ENCODE data around the gene TMEM145.

TMEM145 gene

GRCh38 chr19:42366673-42367072, 53.6 kb downstream of the TMEM145 start:
- DNase-seq: no peak

GRCh38 chr19:42367929-42368328, 54.8 kb downstream of the TMEM145 start:
- no peak for DNase-seq

GRCh38 chr19:42368360-42368759, 55.3 kb downstream of the TMEM145 start:
- DNase-seq: no peak

DNA sequence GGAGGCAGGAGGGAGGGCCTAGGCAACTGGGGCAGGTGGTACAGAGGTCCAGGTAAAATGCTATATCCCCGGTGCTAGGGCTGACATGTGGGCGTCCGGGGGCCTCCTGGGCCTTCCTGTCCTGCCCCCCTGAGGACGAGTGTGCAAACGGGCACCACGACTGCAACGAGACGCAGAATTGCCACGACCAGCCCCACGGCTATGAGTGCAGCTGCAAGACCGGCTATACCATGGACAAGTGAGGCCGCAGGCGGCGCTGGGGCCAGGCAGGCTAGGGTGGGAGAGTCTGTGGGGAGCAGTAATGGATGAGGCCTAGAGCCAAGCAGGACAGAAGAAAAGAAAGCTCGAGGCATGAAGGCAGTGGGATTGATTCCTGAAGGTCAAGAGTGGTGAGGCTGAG, 55.7 kb downstream of the TMEM145 start:
- no peak for DNase-seq

DNA sequence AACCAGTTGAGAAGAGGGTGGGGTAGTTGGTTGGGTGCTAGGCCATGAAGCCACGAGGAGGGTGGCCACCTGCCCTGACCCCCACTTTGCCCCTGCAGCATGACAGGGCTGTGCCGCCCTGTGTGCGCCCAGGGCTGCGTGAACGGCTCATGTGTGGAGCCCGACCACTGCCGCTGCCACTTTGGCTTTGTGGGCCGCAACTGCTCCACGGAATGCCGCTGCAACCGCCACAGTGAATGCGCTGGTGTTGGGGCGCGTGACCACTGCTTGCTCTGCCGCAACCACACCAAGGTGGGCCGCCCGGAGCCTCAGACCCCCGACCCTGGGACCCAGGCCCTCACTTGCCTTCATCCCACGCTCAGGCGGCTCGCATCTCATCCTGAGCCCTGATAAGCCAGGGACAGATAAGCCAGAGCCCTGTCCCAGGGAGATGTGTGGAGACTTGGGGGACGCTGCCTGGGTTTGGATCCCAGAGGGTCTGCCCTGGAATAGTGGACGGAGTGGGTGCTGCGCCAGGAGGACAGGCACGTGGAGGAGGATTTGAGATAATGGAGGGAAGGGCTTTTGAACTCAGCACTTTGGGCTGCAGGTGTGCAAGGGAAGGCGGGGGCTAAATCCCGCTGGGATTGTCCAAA, 56.4 kb downstream of the TMEM145 start:
- no peak for DNase-seq

DNA sequence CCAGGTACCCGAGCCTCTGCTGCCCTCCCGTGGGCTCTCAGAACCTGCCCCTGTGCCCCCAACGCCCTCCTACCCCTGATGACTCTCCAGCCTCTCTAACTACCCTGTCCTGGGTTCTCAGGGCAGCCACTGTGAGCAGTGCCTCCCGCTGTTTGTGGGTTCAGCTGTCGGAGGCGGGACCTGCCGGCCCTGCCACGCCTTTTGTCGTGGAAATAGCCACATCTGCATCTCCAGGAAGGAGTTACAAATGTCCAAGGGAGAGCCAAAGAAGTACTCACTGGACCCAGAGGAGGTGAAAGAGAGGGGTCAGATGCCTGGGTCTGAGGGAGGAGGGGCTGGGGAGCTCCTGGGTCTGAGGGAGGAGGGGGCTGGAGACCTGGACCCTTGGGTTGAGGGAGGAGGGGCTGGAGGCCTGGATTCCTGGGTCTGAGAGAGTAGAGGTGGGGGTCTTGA, 57.0 kb downstream of the TMEM145 start:
- no peak for DNase-seq

DNA sequence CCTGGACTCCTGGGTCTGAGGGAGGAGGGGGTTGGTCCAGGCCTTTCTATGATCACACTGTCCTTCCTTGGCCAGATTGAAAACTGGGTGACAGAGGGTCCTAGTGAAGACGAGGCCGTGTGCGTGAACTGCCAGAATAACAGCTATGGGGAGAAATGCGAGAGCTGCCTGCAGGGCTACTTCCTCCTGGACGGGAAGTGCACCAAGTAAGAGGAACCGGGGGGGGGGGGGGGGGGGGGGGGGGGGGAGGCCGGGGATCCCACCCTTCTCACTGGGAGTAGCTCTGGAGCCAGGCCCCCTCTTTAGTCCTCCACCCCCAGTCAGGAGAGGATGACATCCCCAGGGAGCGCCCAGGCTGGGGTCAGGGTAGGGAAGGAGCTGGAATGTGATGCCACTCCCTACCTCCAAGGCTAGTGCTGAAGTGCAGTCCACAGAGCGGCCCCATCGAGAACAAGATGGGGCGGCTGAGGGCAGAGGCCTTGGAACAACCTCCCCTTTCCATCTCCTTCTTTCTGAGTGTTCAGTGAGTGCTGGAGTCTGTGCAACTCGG, 57.6 kb downstream of the TMEM145 start:
- DNase-seq: no peak
